Kidney (tissue), 14 donors: ENCODE results near the gene SPA17. TPM values are rescaled to one million over a fixed set of nuclear protein-coding genes. Genes with fewer than 3 reads are reported as not detected.

Experiments
- DNase-seq, 5 donors: peaks; one replicate each; pipeline ENCODE4 v3.0.0-alpha.2; 2013 to 2020
- FAIRE-seq: peaks from 2 replicates; lab custom pipeline; 2012; peaks lifted over from hg19 to GRCh38; lab: Jason Lieb, UNC
- H3K27ac ChIP-seq, 2 donors: one replicate each; pipeline ENCODE4 v1.7.0; 2013; ENCODE audit warnings: low read depth in 2 of 2, low read length in 2 of 2, inconsistent platforms in 1 of 2
- H3K27me3 ChIP-seq: one replicate; pipeline ENCODE4 v1.7.1; 2013; ENCODE audit warnings: low read length, inconsistent platforms; ENCODE audit not compliant: control insufficient read depth, insufficient read depth
- H3K36me3 ChIP-seq, 3 donors: one replicate each; pipeline versions ENCODE4 v1.7.0 to v1.7.1; 2013; ENCODE audit warnings: low read length in 3 of 3, control low read depth in 1 of 3, inconsistent platforms in 1 of 3; ENCODE audit not compliant: insufficient read depth in 3 of 3, control insufficient read depth in 2 of 3
- H3K4me1 ChIP-seq, 3 donors: one replicate each; pipeline versions ENCODE4 v1.7.0 to v1.7.1; 2013; ENCODE audit warnings: low read length in 3 of 3, inconsistent platforms in 1 of 3, low read depth in 1 of 3; ENCODE audit not compliant: control insufficient read depth in 2 of 3, insufficient read depth in 2 of 3
- H3K4me3 ChIP-seq, 3 donors: one replicate each; pipeline versions ENCODE4 v1.7.0 to v1.8.1; 2013; ENCODE audit warnings: low read length in 3 of 3, control low read depth in 1 of 3, inconsistent platforms in 1 of 3
- H3K9ac ChIP-seq, 3 donors: one replicate each; pipeline versions ENCODE4 v1.7.0 to v1.7.1; 2013; ENCODE audit warnings: low read length in 3 of 3, control low read depth in 1 of 3, inconsistent platforms in 1 of 3
- H3K9me3 ChIP-seq, 3 donors: one replicate each; pipeline versions ENCODE4 v1.7.0 to v1.7.1; 2013; ENCODE audit warnings: low read length in 3 of 3, control low read depth in 1 of 3, inconsistent platforms in 1 of 3; ENCODE audit not compliant: control insufficient read depth in 2 of 3, insufficient read depth in 1 of 3
- CTCF ChIP-seq: IDR thresholded peaks from 3 replicates; pipeline ENCODE4 v1.5.1; 2012; ENCODE audit warnings: mild to moderate bottlenecking, moderate library complexity, borderline replicate concordance; ENCODE audit not compliant: insufficient read depth; ENCODE audit errors: extremely low read depth
- intact Hi-C: fragments of 100-400 bp; cut with DNase I; formaldehyde crosslinking; loops from one replicate; pipeline ENCODE4 v1.11.1; 2022
- polyA plus RNA-seq: library from polyadenylated mRNA; stranded (reverse); fragments of 350-450 nt; fragmentation: Illumina TruSeq; extraction: RNeasy Lipid Tissue Mini Kit (QIAGEN cat#74804); gene quantifications from one replicate; pipeline ENCODE4 v1.2.3, GENCODE V29; 2014; ENCODE audit warnings: low read depth, low replicate concordance; ENCODE audit not compliant: insufficient read depth
- total RNA-seq: library from RNA; stranded (reverse); fragmentation: NEBNext Ultra II Directional; extraction: Animal tissue kit (Norgen Biotek cat#: 25700); gene quantifications from one replicate; pipeline ENCODE4 v1.2.1, GENCODE V29; 2021
- donor health status: control.
- donor health status: control.
- donor health status: control.
- donor health status: control.
- donor health status: control.
- donor health status: DM: yes; HTN: yes; CAD: no.
- donor health status: Normal renal cell carcinoma (clear cell type).

Gene SPA17
- total and polyA plus RNA-seq, 2 donors from 2014 or later, result 10.7 to 23.7 TPM

- DNase-seq, result peak; percentile 49 to 71 (median 61)
- Histone ChIP-seq H3K4me1 (peaks cover 0 to 7% (median 5%) of the 10 kb centered on the region in 3 donors), H3K27ac (no peak overlapping the region), H3K4me3 (peak overlapping the region in 2 of 3 donors; percentile 22 to 35), H3K36me3 (no peaks in the 10 kb centered on the region), H3K27me3 (peaks cover 17% of the 10 kb centered on the region), H3K9ac (peak overlapping the region in 1 of 3 donors; percentile 0), H3K9me3 (no peaks in the 10 kb centered on the region)
- FAIRE-seq, result no peak
- TF ChIP-seq CTCF, result no peak
- intact Hi-C loops, result no loop called here
These were observed 44.3 kb downstream of the SPA17 start for GRCh38 chr11:124717786-124718651.

GRCh38 chr11:124718801-124719200, 45.1 kb downstream of the SPA17 start:
- no peak overlapping the region for H3K27ac ChIP-seq
- H3K36me3 ChIP-seq, result no peaks in the 10 kb centered on the region
- no peak for DNase-seq
- H3K9ac ChIP-seq, result no peak overlapping the region
- H3K27me3 ChIP-seq, result peaks cover 17% of the 10 kb centered on the region
- intact Hi-C loops, result no loop called here
- H3K4me1 ChIP-seq, result peaks cover 0 to 7% (median 5%) of the 10 kb centered on the region in 3 donors
- no peak for FAIRE-seq
- peak overlapping the region in 1 of 3 donors; percentile 35 for H3K4me3 ChIP-seq
- TF ChIP-seq CTCF, result no peak
- H3K9me3 ChIP-seq, result no peaks in the 10 kb centered on the region

- H3K9ac ChIP-seq, result no peak overlapping the region
- peaks cover 0 to 7% (median 5%) of the 10 kb centered on the region in 3 donors for H3K4me1 ChIP-seq
- FAIRE-seq, result no peak
- H3K27ac ChIP-seq, result no peak overlapping the region
- no peak for TF ChIP-seq CTCF
- H3K4me3 ChIP-seq, result no peak overlapping the region
- DNase-seq, result no peak
- intact Hi-C loops, result no loop called here
- H3K9me3 ChIP-seq, result no peaks in the 10 kb centered on the region
- H3K36me3 ChIP-seq, result no peaks in the 10 kb centered on the region
- H3K27me3 ChIP-seq, result peaks cover 17% of the 10 kb centered on the region
These were observed 45.8 kb downstream of the SPA17 start for GRCh38 chr11:124719534-124719933.
